SU-DHL-6 (cell line): ENCODE results near the gene RPS3.

ENCODE experiments used
- CTCF ChIP-seq: fragments of 200-600 bp; sonication (generic); IDR thresholded peaks from one replicate; pipeline ENCODE4 v1.5.1; 2017; ENCODE audit warnings: antibody characterized with exemption, mild to moderate bottlenecking, low read length, moderate library complexity; ENCODE audit not compliant: insufficient read depth, poor library complexity, severe bottlenecking
- EZH2phosphoT487 ChIP-seq: fragments of 200-600 bp; sonication (generic), shearing (Covaris generic); conservative IDR thresholded peaks from 2 replicates; pipeline ENCODE4 v1.6.1; 2018; ENCODE audit warnings: mild to moderate bottlenecking, antibody characterized with exemption, low read length, moderate library complexity, mixed read lengths

GRCh38 chr11:75429902-75430713, 30.8 kb downstream of the RPS3 start:
- TF ChIP-seq CTCF (no peak), EZH2phosphoT487 (no peak)
